CD14-positive monocyte (primary cell): ENCODE data around the gene PPP1R15A. TPM values are rescaled to one million over a fixed set of nuclear protein-coding genes. Genes with fewer than 3 reads are reported as not detected.
"Not testable (repeated sequence)": the region's sequence is repeated elsewhere in the genome, so short reads cannot be mapped to it uniquely, and the experiment has no call there.

ENCODE experiments used
- DNase-seq, 3 donors: peaks; one replicate each; pipeline ENCODE4 v3.0.0-alpha.2; 2011 to 2022
- H2AFZ ChIP-seq: 2 replicates; pipeline ENCODE4 v1.6.0; 2012; ENCODE audit warnings: mild to moderate bottlenecking, low read depth, low read length, inconsistent platforms; ENCODE audit not compliant: insufficient read depth, poor library complexity, severe bottlenecking
- H3K27ac ChIP-seq, 2 donors: 1 replicate in 1 of 2; 2 replicates in 1 of 2; pipeline ENCODE4 v1.5.1; 2012 to 2013; ENCODE audit warnings: low read length in 2 of 2, control low read depth in 1 of 2, inconsistent platforms in 1 of 2, low read depth in 1 of 2, mild to moderate bottlenecking in 1 of 2
- H3K27me3 ChIP-seq, 2 donors: one replicate each; pipeline versions ENCODE4 v1.6.0 to v1.6.1; 2011 to 2013; ENCODE audit warnings: low read length in 2 of 2; ENCODE audit not compliant: control insufficient read depth in 2 of 2, insufficient read depth in 2 of 2
- H3K36me3 ChIP-seq, 2 donors: replicated peaks in 1 of 2; 1 replicate in 1 of 2; 2 replicates in 1 of 2; pipeline versions ENCODE4 v1.5.1 to v1.6.1; 2012 to 2013; ENCODE audit warnings: low read length in 2 of 2, control low read depth in 1 of 2, inconsistent platforms in 1 of 2, mild to moderate bottlenecking in 1 of 2; ENCODE audit not compliant: insufficient read depth in 2 of 2, control insufficient read depth in 1 of 2
- H3K4me1 ChIP-seq, 2 donors: 1 replicate in 1 of 2; 2 replicates in 1 of 2; pipeline versions ENCODE4 v1.5.1 to v1.6.1; 2012 to 2013; ENCODE audit warnings: low read length in 2 of 2, control low read depth in 1 of 2, inconsistent platforms in 1 of 2, mild to moderate bottlenecking in 1 of 2, moderate library complexity in 1 of 2; ENCODE audit not compliant: insufficient read depth in 2 of 2, control insufficient read depth in 1 of 2
- H3K4me2 ChIP-seq: replicated peaks from 2 replicates; pipeline ENCODE3; 2012; ENCODE audit warnings: low read length, moderate library complexity, mild to moderate bottlenecking; ENCODE audit not compliant: poor library complexity, severe bottlenecking; ENCODE audit errors: extremely low read depth
- H3K4me3 ChIP-seq, 3 experiments: fragments of 200-600 bp in 1 of 3; sonication (generic) in 1 of 3; replicated peaks in 1 of 3; 1 replicate in 2 of 3; 2 replicates in 1 of 3; pipeline ENCODE4 v1.5.1; 2011 to 2013; ENCODE audit warnings: low read length in 3 of 3, mild to moderate bottlenecking in 3 of 3, control low read depth in 2 of 3, low read depth in 2 of 3, inconsistent platforms in 1 of 3, moderate library complexity in 1 of 3
- H3K79me2 ChIP-seq: 2 replicates; pipeline ENCODE4 v1.6.0; 2012; ENCODE audit warnings: mild to moderate bottlenecking, control low read depth, inconsistent platforms, low read length, moderate library complexity; ENCODE audit not compliant: insufficient read depth
- H3K9ac ChIP-seq: 2 replicates; pipeline ENCODE4 v1.6.0; 2017; ENCODE audit warnings: low read length, mild to moderate bottlenecking; ENCODE audit not compliant: insufficient read depth, poor library complexity, severe bottlenecking
- H3K9me3 ChIP-seq, 2 donors: replicated peaks in 1 of 2; 1 replicate in 1 of 2; 2 replicates in 1 of 2; pipeline versions ENCODE4 v1.5.1 to v1.6.1; 2012 to 2013; ENCODE audit warnings: low read length in 2 of 2, control low read depth in 1 of 2; ENCODE audit not compliant: control insufficient read depth in 1 of 2, insufficient read depth in 1 of 2
- H4K20me1 ChIP-seq: 2 replicates; pipeline ENCODE4 v1.6.0; 2012; ENCODE audit warnings: mild to moderate bottlenecking, low read length, control low read depth, moderate library complexity; ENCODE audit not compliant: insufficient read depth
- H3K27ac Mint-ChIP-seq, 7 donors: one replicate each; pipeline ENCODE4 v1.8.0; 2020; ENCODE audit warnings: mild to moderate bottlenecking in 7 of 7, mixed read lengths in 7 of 7, moderate library complexity in 6 of 7, inconsistent platforms in 2 of 7
- H3K27me3 Mint-ChIP-seq, 3 donors: one replicate each; pipeline ENCODE4 v1.8.0; 2021 to 2022; ENCODE audit warnings: low read depth in 3 of 3, mild to moderate bottlenecking in 3 of 3, mixed read lengths in 3 of 3, moderate library complexity in 3 of 3, inconsistent platforms in 1 of 3
- H3K36me3 Mint-ChIP-seq, 2 donors: one replicate each; pipeline ENCODE4 v1.8.0; 2020; ENCODE audit warnings: mixed read lengths in 2 of 2, inconsistent platforms in 1 of 2, mild to moderate bottlenecking in 1 of 2
- H3K4me1 Mint-ChIP-seq: one replicate; pipeline ENCODE4 v1.8.0; 2020; ENCODE audit warnings: mild to moderate bottlenecking, mixed read lengths
- H3K4me3 Mint-ChIP-seq, 2 donors: one replicate each; pipeline ENCODE4 v1.8.0; 2020; ENCODE audit warnings: mild to moderate bottlenecking in 2 of 2, mixed read lengths in 2 of 2, moderate library complexity in 1 of 2
- H3K9me3 Mint-ChIP-seq, 7 donors: one replicate each; pipeline ENCODE4 v1.8.0; 2020 to 2022; ENCODE audit warnings: mixed read lengths in 7 of 7, mild to moderate bottlenecking in 6 of 7, moderate library complexity in 6 of 7, inconsistent platforms in 2 of 7
- CTCF ChIP-seq: fragments of 200-600 bp; IDR thresholded peaks from one replicate; pipeline ENCODE4 v1.8.0; 2022; ENCODE audit warnings: antibody characterized with exemption, mild to moderate bottlenecking
- WGBS: methylation state at CpG from one replicate; pipeline ENCODE4 v1.1.5; 2013; ENCODE audit warnings: missing lambda C conversion rate; ENCODE audit not compliant: insufficient coverage; 5-methylcytosine and 5-hydroxymethylcytosine counted together
- intact Hi-C, 2 donors: fragments of 100-400 bp; cut with micrococcal nuclease; formaldehyde crosslinking; loops; one replicate each; pipeline versions ENCODE4 v1.15.0 to v1.15.1; 2023
- polyA plus RNA-seq, 3 donors: library from polyadenylated mRNA; depleted of rRNA in 1 of 3; unstranded in 2 of 3; stranded (reverse) in 1 of 3; fragments of 300-500 nt in 2 of 3; fragments of >200 nt in 1 of 3; fragmentation: Illumina TruSeq in 2 of 3; gene quantifications; 1 replicate in 2 of 3; 2 replicates in 1 of 3; pipeline ENCODE4 v1.2.3, GENCODE V29; 2012 to 2021

Gene PPP1R15A
- polyA plus RNA-seq, 3 donors: 127 to 745 (median 169) TPM

GRCh38 chr19:48896191-48896720 is 24.0 kb downstream of the PPP1R15A start:
- Histone ChIP-seq H3K36me3 (no peaks in the 10 kb centered on the region), H3K9ac (peak overlapping the region; percentile 38), H3K4me3 (peak overlapping the region in 1 of 3 experiments; percentile 64), H3K4me2 (peak overlapping the region; percentile 74), H3K79me2 (peaks cover 12% of the 10 kb centered on the region), H3K27ac (no peak overlapping the region), H3K4me1 (peaks cover 20 to 32% of the 10 kb centered on the region in 2 donors), H2AFZ (peak overlapping the region; percentile 73), H3K27me3 (peaks cover 9 to 31% of the 10 kb centered on the region in 2 donors), H3K9me3 (no peaks in the 10 kb centered on the region), H4K20me1 (peaks cover 3% of the 10 kb centered on the region)
- Mint-ChIP-seq H3K4me3 (peak overlapping the region; percentile 42 to 80), H3K27ac (no peak overlapping the region), H3K36me3 (peaks cover 1 to 4% of the 10 kb centered on the region in 2 donors), H3K9me3 (peaks cover 0 to 19% (median 7%) of the 10 kb centered on the region in 7 donors), H3K27me3 (peaks cover 45 to 56% (median 53%) of the 10 kb centered on the region in 3 donors), H3K4me1 (peaks cover 22% of the 10 kb centered on the region)
- WGBS: 5% methylated on average over 7 of the region's 25 CpGs
- DNase-seq: no peak
- no peak for TF ChIP-seq CTCF
- intact Hi-C loops: loop anchor here in 1 of 2 donors (5.0 kb wide), 1 partner anchor 76 kb away; no protein-coding TSS in a partner anchor

DNA sequence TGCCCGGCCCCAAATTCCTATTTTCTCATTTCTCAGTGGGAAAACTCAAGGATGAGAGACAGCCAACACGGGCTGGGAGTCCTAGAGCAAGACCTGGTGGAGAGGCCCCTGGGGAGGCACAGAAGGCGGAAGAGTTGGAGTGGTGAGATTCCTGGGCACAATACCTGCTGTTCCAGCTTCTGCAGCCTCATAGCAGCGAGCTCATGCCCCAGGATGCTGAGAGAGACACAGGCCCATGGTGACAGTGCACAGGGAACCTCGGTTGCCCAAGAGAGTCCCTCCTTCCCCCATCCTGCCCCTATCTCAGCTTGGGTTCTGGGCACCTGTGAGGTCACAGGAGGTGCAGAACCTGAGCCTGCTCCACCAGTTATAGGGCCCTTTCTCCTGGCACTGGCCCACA is 25.0 kb downstream of the PPP1R15A start:
- peaks cover 43 to 53% (median 51%) of the 10 kb centered on the region in 3 donors for H3K27me3 Mint-ChIP-seq
- H2AFZ ChIP-seq: no peak overlapping the region
- no peak overlapping the region for H3K27ac Mint-ChIP-seq
- WGBS: 78% methylated on average over 5 of the region's 5 CpGs
- H3K36me3 ChIP-seq: no peaks in the 10 kb centered on the region
- peaks cover 3 to 8% of the 10 kb centered on the region in 2 donors for H3K36me3 Mint-ChIP-seq
- no peak overlapping the region for H3K4me2 ChIP-seq
- no peak for DNase-seq
- H3K4me3 ChIP-seq: no peak overlapping the region
- H3K4me3 Mint-ChIP-seq: peak overlapping the region in 1 of 2 donors; percentile 80
- no peak for TF ChIP-seq CTCF
- H3K9ac ChIP-seq: no peak overlapping the region
- peaks cover 10% of the 10 kb centered on the region for H4K20me1 ChIP-seq
- H3K27me3 ChIP-seq: peaks cover 9 to 31% of the 10 kb centered on the region in 2 donors
- H3K4me1 Mint-ChIP-seq: peaks cover 28% of the 10 kb centered on the region
- peaks cover 29 to 41% of the 10 kb centered on the region in 2 donors for H3K4me1 ChIP-seq
- H3K9me3 ChIP-seq: no peaks in the 10 kb centered on the region
- intact Hi-C loops: loop anchor here in 1 of 2 donors (5.0 kb wide), 1 partner anchor 75 kb away; no protein-coding TSS in a partner anchor
- peaks cover 21% of the 10 kb centered on the region for H3K79me2 ChIP-seq
- H3K9me3 Mint-ChIP-seq: peaks cover 0 to 19% (median 7%) of the 10 kb centered on the region in 7 donors
- no peak overlapping the region for H3K27ac ChIP-seq

- H3K27me3 Mint-ChIP-seq: peaks cover 31 to 34% (median 33%) of the 10 kb centered on the region in 3 donors
- 88% methylated on average over 8 of the region's 11 CpGs for WGBS
- peaks cover 12 to 18% of the 10 kb centered on the region in 2 donors for H3K36me3 Mint-ChIP-seq
- H2AFZ ChIP-seq, H3K36me3 ChIP-seq, H3K9me3 ChIP-seq, H3K9ac ChIP-seq, DNase-seq: not testable (repeated sequence)
- peak overlapping the region in 2 of 3 experiments; percentile 79 to 100 for H3K4me3 ChIP-seq
- peak overlapping the region in 1 of 2 donors; percentile 85 for H3K27ac ChIP-seq
- peaks cover 35 to 46% of the 10 kb centered on the region in 2 donors for H3K4me1 ChIP-seq
- peaks cover 28% of the 10 kb centered on the region for H3K79me2 ChIP-seq
- H4K20me1 ChIP-seq: peaks cover 26% of the 10 kb centered on the region
- peaks cover 32% of the 10 kb centered on the region for H3K4me1 Mint-ChIP-seq
- intact Hi-C loops: loop anchor here in 1 of 2 donors (5.0 kb wide), 1 partner anchor 73 kb away; no protein-coding TSS in a partner anchor
- H3K4me3 Mint-ChIP-seq: peak overlapping the region in 1 of 2 donors; percentile 75
- peak overlapping the region in 4 of 7 donors; percentile 61 to 92 (median 72) for H3K27ac Mint-ChIP-seq
- peaks cover 0 to 19% (median 7%) of the 10 kb centered on the region in 7 donors for H3K9me3 Mint-ChIP-seq
- peak overlapping the region; percentile 98 for H3K4me2 ChIP-seq
- peaks cover 9 to 25% of the 10 kb centered on the region in 2 donors for H3K27me3 ChIP-seq
Observed at GRCh38 chr19:48899386-48899749, 27.1 kb downstream of the PPP1R15A start.
